ENCODE results near the gene MTF2. TPM values are rescaled to one million over a fixed set of nuclear protein-coding genes. Genes with fewer than 3 reads are reported as not detected.
A peak's percentile ranks its signal among the peaks of the same experiment; 100 is the strongest.
"Not testable (repeated sequence)": the region's sequence is repeated elsewhere in the genome, so short reads cannot be mapped to it uniquely, and the experiment has no call there.

Gene MTF2
- total RNA-seq (10 to 100 TPM; 57.4 to 68.3 TPM), polyA plus RNA-seq (ENCODE audit: insufficient read depth, low read depth, low replicate concordance) (32.2 TPM)
- long read RNA-seq, donor 1, full-length matches to known transcripts: 2 of 2 reads
- long read RNA-seq, donor 1, partial matches to known transcripts: 0 of 2 reads
- long read RNA-seq, donor 1, other reads (novel, unspliced or antisense): 0 of 2 reads
- long read RNA-seq, donor 2, full-length matches to known transcripts: 2 of 2 reads
- long read RNA-seq, donor 2, partial matches to known transcripts: 0 of 2 reads
- long read RNA-seq, donor 2, other reads (novel, unspliced or antisense): 0 of 2 reads

- intact Hi-C loops (cut with DNase I; ENCODE audit: low total_unique reads): no loop called here
- H3K27me3 ChIP-seq: no peaks in the 10 kb centered on the region
- no peaks in the 10 kb centered on the region for H3K9me3 ChIP-seq
- H3K4me3 ChIP-seq: peak within 1 kb of the TSS; percentile 94
- peak; percentile 96 for DNase-seq
- H3K4me1 ChIP-seq: peaks cover 7% of the 10 kb centered on the region
- peak within 1 kb of the TSS; percentile 91 for H3K27ac ChIP-seq
- 0 to 1% methylated on average over 39 to 43 of the region's 49 CpGs for WGBS, 2 donors
- H3K36me3 ChIP-seq (ENCODE audit: low read depth, missing control alignments): no peaks in the 10 kb centered on the region
- TF ChIP-seq CTCF (IDR thresholded peaks at IDR 0.05): peak in 1 of 3 experiments; percentile 20
- TF ChIP-seq POLR2A (IDR thresholded peaks at IDR 0.05): peak; percentile 61
Observed at GRCh38 chr1:93078986-93079654, at the start of gene MTF2. MTF2 (plus strand) TSS chr1:93079283; CDS start chr1:93079527, 244 bp downstream.

- Histone ChIP-seq H3K36me3 (ENCODE audit: low read depth, missing control alignments) (no peaks in the 10 kb centered on the region), H3K9me3 (no peaks in the 10 kb centered on the region), H3K27me3 (no peaks in the 10 kb centered on the region), H3K4me1 (no peaks in the 10 kb centered on the region), H3K27ac (no peak overlapping the region), H3K4me3 (no peak overlapping the region)
- intact Hi-C loops (cut with DNase I; ENCODE audit: low total_unique reads): no loop called here
- no peak for DNase-seq
- 40 to 55% methylated on average over 3 of the region's 3 CpGs for WGBS, 2 donors
- no peak for TF ChIP-seq POLR2A (IDR thresholded peaks at IDR 0.05)
- TF ChIP-seq CTCF (IDR thresholded peaks at IDR 0.05): no peak
Observed at GRCh38 chr1:93029317-93029716, 49.8 kb upstream of the MTF2 start.

- H3K27ac ChIP-seq; intact Hi-C loops (cut with DNase I; ENCODE audit: low total_unique reads); H3K9me3 ChIP-seq; H3K4me1 ChIP-seq; DNase-seq; H3K36me3 ChIP-seq (ENCODE audit: low read depth, missing control alignments); H3K4me3 ChIP-seq; H3K27me3 ChIP-seq: not testable (repeated sequence)
- 92 to 95% methylated on average over 4 of the region's 4 CpGs for WGBS, 2 donors
Observed at GRCh38 chr1:93030191-93030590, 48.9 kb upstream of the MTF2 start.

GRCh38 chr1:93031711-93032110 lies 47.4 kb upstream of the MTF2 start:
- no peaks in the 10 kb centered on the region for H3K4me1 ChIP-seq
- H3K9me3 ChIP-seq: no peaks in the 10 kb centered on the region
- no peaks in the 10 kb centered on the region for H3K36me3 ChIP-seq (ENCODE audit: low read depth, missing control alignments)
- intact Hi-C loops (cut with DNase I; ENCODE audit: low total_unique reads): no loop called here
- no peak overlapping the region for H3K4me3 ChIP-seq
- no peak for DNase-seq
- WGBS, 2 donors: 73 to 77% methylated on average over 3 of the region's 3 CpGs
- no peaks in the 10 kb centered on the region for H3K27me3 ChIP-seq
- no peak for TF ChIP-seq POLR2A (IDR thresholded peaks at IDR 0.05)
- no peak for TF ChIP-seq CTCF (IDR thresholded peaks at IDR 0.05)
- H3K27ac ChIP-seq: no peak overlapping the region

- H3K36me3 ChIP-seq (ENCODE audit: low read depth, missing control alignments): no peaks in the 10 kb centered on the region
- H3K4me3 ChIP-seq: no peak overlapping the region
- no peaks in the 10 kb centered on the region for H3K4me1 ChIP-seq
- H3K27me3 ChIP-seq: no peaks in the 10 kb centered on the region
- TF ChIP-seq CTCF (IDR thresholded peaks at IDR 0.05) (no peak), POLR2A (IDR thresholded peaks at IDR 0.05) (no peak)
- WGBS, 2 donors: 67 to 70% methylated on average over 5 of the region's 5 CpGs
- no peak overlapping the region for H3K27ac ChIP-seq
- intact Hi-C loops (cut with DNase I; ENCODE audit: low total_unique reads): no loop called here
- no peaks in the 10 kb centered on the region for H3K9me3 ChIP-seq
- no peak for DNase-seq
Observed at GRCh38 chr1:93033029-93033428, 46.1 kb upstream of the MTF2 start.

All from testis (tissue), 5 donors.